NCI-H2029 treated with DMSO at 0.1 percent for 48 hours (cell line): ENCODE measurements around the gene SLC39A7.
A peak's percentile ranks its signal among the peaks of the same experiment; 100 is the strongest.

Experiments used
- DNase-seq: peaks from one replicate; lab custom pipeline; 2025; lab: John Stamatoyannopoulos, UW

SLC39A7 gene

DNA sequence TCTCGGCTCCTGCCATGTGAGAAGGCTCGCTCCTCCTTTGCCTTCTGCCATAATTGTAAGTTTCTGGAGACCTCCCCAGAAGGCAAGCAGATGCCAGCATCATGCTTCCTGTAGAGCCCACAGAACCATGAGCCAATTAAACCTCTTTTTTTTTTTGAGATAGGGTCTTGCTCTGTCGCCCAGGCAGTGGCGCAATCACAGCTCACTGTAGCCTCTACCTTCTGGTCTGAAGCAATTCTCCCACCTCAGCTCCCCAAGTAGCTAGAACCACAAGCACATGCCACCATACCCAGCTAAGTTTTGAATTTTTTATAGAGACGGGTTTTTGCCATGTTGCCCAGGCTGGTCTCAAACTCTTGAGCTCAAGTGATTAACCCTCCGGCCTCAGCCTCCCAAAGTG is 36.2 kb downstream of the SLC39A7 start:
- DNase-seq: no peak

DNA sequence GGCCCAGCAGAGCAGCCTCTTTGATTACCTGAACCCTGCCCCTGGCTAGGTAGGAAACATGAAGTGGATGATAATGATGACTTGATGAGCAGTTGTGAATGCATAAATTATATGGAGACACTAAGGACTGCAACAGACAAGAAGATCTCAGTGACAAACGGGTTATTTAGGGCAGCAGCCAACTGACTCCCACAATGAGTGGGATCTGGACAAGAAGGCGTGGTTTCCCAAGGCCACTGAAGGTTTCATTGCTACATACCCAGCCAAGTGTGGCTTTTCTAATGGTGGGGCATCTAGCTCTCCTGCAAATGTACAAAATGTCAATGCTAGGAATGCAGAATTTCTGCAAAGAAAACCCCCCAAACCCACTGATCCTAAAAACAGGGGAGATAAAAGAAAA is 37.1 kb downstream of the SLC39A7 start:
- DNase-seq: no peak

DNA sequence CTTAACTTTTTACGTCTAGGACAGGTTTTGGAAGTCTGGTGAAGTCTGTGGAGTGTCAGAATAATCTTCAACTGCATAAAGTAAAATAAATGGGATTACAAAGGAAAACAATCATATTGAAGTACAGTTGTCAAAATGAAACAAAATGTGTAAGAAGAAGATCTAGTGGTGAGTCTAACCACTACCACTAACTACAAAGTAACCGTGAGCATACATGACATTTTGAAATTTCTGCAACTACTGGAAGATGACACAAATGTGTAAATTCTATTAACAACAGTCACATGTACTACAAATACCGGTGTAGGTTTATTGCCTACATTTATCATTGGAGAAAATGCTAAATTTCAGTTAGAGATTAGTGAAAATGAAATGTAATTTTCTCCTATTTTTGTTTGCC is 41.3 kb downstream of the SLC39A7 start:
- DNase-seq: no peak

DNA sequence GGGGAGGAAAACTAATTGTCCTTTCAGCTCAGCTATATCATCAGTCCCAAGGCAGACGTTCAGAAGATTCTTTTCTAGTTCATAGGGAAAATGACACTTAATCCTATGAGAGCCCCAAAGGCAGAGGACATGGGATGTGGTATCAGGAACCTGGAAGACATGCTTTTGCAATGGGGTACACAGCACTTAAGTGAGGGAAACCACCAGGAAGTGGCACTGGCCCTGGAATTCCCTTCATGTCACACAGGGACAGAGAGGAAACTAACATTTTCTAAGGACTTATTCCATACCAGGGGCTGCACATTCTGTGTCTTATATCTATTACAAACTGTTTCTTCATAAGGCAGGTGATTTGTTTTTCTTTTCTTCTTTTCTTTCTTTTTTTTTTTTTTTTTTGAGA is 42.8 kb downstream of the SLC39A7 start:
- no peak for DNase-seq

DNA sequence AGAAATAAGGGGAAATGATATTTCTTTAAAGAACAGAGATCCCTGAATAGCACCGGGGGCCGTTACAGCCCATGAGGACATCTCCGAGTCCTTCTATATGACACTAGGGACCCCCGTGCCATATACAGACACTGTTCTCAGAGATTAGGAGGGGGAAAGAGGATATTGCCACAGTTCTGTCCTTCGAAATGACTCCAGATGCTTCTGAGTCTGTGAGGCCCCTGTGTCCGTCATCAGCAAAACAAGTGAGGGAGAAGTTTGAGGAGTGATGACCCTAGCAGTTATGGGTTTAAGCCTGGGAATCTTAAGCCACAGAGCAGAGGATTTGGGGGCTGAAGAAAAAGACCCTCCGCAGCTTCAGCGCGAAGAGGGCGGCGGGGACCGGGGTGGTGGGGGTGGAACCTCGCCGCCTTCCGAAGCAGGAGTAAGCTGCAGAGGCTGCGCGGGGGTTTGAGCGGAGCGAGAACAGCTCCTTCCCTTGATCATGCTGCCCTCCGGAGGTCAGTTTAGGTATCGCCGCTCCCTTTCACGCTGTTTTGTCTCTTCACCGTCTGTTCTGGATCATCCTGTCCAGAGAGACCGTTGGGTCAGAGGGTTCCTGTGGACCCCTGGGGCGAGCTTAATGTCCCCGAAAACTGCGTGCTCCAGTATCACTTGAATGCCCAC is 47.4 kb downstream of the SLC39A7 start:
- peak; percentile 70 for DNase-seq

DNA sequence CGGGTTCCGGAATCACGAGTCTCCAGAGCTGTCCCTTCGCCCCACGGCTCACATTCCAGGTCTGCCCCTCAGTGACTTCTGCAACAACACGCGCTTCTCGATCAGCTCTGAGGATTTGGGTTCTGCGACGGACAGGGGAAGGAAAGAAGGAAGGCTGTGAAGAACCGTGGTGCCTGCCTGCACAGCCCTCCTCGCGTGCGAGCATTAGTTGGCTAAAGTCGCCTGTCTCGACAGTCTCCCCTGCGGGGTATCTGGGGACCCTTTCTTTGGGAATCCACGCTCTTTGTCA is 47.9 kb downstream of the SLC39A7 start:
- DNase-seq: peak; percentile 28

DNA sequence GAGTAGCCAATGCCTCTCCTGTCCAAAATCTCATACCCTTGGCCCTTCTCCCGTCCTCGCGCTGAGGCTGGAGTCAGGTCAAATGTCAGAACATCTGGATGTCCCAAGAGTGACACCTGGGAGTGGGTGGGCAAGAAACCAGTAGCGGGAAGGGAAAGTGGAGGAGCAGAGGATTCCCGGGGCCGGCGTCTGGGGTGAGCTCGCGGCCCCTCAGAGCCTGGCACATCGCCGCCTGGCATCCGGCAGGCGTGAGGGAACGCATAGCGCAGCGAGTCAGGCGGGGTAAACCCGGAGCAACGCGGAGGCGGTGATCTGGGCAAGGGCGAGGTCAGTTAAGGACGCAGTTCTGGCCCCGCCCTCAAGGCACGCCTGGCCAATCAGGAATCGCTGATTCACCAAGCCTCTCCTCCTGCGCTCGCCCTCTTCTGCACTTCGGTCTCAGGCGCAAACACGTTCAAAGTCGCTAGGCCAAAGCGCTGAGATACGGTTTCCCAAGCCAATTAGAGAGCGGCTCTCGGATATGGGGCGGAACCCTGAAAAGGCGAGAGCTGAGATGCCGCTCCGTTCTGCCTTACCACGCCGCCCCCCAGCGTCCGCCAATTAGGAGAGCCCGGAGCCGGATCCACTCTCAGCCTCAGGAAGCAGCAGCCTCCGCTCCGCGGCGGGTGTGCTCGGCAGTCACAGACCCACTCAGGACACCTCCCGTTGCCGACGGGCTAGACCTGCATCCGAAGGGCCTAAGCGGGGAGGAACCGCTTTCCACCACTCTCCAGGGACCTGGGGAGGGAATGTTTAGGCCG is 48.5 kb downstream of the SLC39A7 start:
- peak; percentile 95 for DNase-seq

DNA sequence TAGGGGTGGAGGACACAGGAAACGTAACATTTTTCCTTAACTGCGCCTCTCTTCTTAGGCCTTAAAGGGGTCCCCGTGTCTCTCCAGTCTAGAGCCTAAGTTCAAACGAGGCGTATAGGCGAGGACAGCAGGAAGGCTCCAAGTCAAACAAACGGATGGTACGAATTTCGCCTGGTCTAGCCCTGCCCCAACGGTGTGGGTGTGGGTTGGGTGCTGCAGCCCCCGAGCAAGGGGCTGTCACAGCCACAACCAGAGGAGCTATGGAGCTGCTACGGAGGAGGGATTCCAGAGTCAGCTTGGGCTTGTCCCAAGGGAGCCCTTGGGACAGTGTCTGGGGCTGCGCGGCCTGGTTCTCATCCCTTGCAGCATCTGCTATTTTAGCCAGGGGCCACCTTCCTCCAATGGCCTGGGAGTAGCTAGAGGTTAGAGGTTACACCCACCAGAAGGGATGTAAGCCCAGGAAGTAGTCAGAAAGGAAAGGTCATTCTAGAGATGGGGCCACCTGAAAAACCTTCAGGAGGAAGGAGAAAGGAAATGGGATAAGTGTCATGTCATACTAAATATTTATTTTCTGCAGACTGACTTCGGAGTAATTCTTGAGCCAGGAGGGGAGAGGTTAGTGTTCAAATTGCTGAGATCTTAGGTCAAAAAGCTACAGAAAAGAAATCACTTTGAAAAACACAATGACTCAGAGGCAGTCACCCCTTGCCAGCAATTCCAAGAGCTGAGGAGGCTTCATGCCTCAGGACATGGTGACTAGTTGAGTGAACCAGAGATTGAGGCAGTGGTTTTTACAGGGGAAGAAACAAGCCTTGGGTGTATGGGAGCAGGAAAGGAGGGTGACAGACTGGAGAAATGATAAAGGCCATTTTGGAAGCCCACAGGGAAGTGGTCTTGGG is 49.3 kb downstream of the SLC39A7 start:
- no peak for DNase-seq

DNA sequence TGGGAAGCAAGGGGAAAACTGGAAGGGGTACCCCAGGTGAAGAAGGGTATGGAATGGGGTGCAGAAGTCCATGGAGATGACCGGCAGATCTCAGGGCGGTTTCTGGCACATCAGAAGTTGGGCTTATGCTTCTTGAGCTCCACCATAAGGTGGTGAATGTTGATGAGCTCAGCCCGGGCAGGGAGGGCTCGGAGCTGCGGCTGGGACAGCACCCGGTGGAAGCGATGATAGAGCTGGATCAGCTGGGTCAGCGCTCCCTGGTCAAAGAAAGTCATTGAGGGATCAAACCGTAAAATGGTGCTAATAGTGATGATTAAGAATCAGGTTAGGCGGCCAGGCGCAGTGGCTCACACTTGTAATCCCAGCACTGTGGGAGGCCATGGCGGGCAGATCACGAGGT is 50.1 kb downstream of the SLC39A7 start:
- DNase-seq: no peak

DNA sequence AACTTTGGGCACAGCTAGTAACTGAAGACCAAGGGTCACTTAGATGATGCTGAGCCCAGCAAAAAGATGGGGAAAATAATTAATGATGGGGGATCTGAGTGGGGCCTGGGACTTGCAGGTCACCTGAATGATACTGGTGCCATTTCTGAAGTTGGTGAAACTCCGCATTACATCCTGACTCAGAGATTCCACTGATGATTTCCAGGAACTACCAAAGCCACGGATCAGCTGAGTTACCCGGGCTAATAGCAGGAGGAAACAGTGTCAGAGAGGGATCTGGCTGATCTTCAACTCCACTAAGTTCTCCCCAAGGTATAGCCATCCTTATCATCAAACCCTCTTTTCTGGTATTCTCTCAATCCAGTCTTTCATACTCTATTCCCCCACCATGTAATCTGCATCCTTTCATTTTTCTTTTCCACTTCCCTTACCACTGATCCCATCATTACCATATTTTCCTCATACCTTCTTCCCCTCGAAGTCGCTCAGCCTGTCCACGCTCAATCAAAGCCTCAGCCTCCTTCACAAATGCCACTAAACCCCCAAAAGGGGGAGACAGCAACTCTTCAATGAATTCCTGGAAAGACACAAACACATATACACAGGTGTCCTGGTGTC is 50.8 kb downstream of the SLC39A7 start:
- DNase-seq: no peak

DNA sequence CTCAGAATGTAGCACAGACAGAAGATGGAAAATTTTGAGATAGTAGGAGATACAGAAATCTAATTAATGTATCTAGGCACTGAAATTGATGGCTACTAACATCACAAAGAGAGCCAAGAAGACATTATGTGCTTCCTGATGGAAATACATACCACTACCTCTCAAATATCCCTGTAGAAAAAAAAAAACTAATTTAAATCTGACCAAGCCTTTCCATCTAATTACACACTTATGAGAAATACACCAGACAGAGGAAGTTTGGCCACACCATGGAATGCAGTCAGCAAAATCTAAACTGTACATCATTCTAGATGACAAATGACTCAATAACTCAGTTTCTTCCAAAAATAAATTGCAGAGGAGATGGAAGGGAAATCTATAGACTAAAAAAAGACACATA is 52.1 kb downstream of the SLC39A7 start:
- DNase-seq: no peak
